GM21529 (cell line): ENCODE results near the gene JAZF1.

Experiments used
- ATAC-seq: cut with Tn5 transposase; IDR thresholded peaks from one replicate; pipeline ENCODE4 v1.9.1; 2021; ENCODE audit not compliant: unreplicated experiment

The JAZF1 gene

GRCh38 chr7:28192786-28193585 lies 12.4 kb upstream of the JAZF1 start:
- ATAC-seq, result no peak

GRCh38 chr7:28191751-28192150 lies 11.2 kb upstream of the JAZF1 start:
- ATAC-seq, result no peak

GRCh38 chr7:28191184-28191583 lies 10.6 kb upstream of the JAZF1 start:
- no peak for ATAC-seq

- no peak for ATAC-seq
These were observed 9.6 kb upstream of the JAZF1 start for GRCh38 chr7:28190077-28190710.

GRCh38 chr7:28187012-28187411 lies 6.4 kb upstream of the JAZF1 start:
- ATAC-seq, result no peak

GRCh38 chr7:28183627-28184026 lies 3.0 kb upstream of the JAZF1 start:
- no peak for ATAC-seq

GRCh38 chr7:28182071-28182471 lies 1.5 kb upstream of the JAZF1 start:
- ATAC-seq, result no peak

- no peak for ATAC-seq
These were observed 821 bp upstream of the JAZF1 start for GRCh38 chr7:28181416-28181815.

- ATAC-seq, result no peak
These were observed 598 bp downstream of the JAZF1 start for GRCh38 chr7:28180031-28180363.

GRCh38 chr7:28179120-28180030 lies 1.2 kb downstream of the JAZF1 start:
- ATAC-seq, result peak; percentile 74

- ATAC-seq, result no peak
These were observed 2.0 kb downstream of the JAZF1 start for GRCh38 chr7:28178599-28178998.

GRCh38 chr7:28177836-28178235 lies 2.8 kb downstream of the JAZF1 start:
- ATAC-seq, result no peak

GRCh38 chr7:28176645-28177044 lies 4.0 kb downstream of the JAZF1 start:
- ATAC-seq, result no peak

GRCh38 chr7:28176174-28176573 lies 4.4 kb downstream of the JAZF1 start:
- no peak for ATAC-seq

GRCh38 chr7:28174901-28175661 lies 5.5 kb downstream of the JAZF1 start:
- no peak for ATAC-seq

- ATAC-seq, result no peak
These were observed 6.2 kb downstream of the JAZF1 start for GRCh38 chr7:28174442-28174841.

- ATAC-seq, result no peak
These were observed 7.1 kb downstream of the JAZF1 start for GRCh38 chr7:28173531-28173930.

GRCh38 chr7:28172958-28173357 lies 7.6 kb downstream of the JAZF1 start:
- ATAC-seq, result no peak

GRCh38 chr7:28170701-28171100 lies 9.9 kb downstream of the JAZF1 start:
- no peak for ATAC-seq

- ATAC-seq, result no peak
These were observed 11.4 kb downstream of the JAZF1 start for GRCh38 chr7:28169230-28169629.
